Memory B cell (primary cell): Measurements from ENCODE around the gene RRP1B.
A peak's percentile ranks its signal among the peaks of the same experiment; 100 is the strongest.
"Not testable (repeated sequence)": the region's sequence is repeated elsewhere in the genome, so short reads cannot be mapped to it uniquely, and the experiment has no call there.

Source experiments
- ATAC-seq: fragments of 150-1000 bp; cut with Tn5 transposase; 2 replicates; pipeline ENCODE4 v1.10.0; 2021; ENCODE audit warnings: low read depth, mild to moderate bottlenecking, moderate library complexity
- DNase-seq, 2 donors: peaks; one replicate each; pipeline ENCODE4 v3.0.0; 2022; ENCODE audit warnings: low spot score in 2 of 2
- H3K27ac Mint-ChIP-seq: one replicate; pipeline ENCODE4 v1.8.0; 2022; ENCODE audit warnings: mild to moderate bottlenecking, moderate library complexity, mixed read lengths
- H3K27me3 Mint-ChIP-seq: one replicate; pipeline ENCODE4 v1.8.0; 2022; ENCODE audit warnings: mixed read lengths
- H3K36me3 Mint-ChIP-seq: one replicate; pipeline ENCODE4 v1.8.0; 2022; ENCODE audit warnings: mild to moderate bottlenecking, mixed read lengths
- H3K4me1 Mint-ChIP-seq: one replicate; pipeline ENCODE4 v1.8.0; 2022; ENCODE audit warnings: mixed read lengths
- H3K4me3 Mint-ChIP-seq: one replicate; pipeline ENCODE4 v1.8.0; 2022; ENCODE audit warnings: mild to moderate bottlenecking, moderate library complexity, mixed read lengths
- H3K9me3 Mint-ChIP-seq: one replicate; pipeline ENCODE4 v1.8.0; 2022; ENCODE audit warnings: mixed read lengths

RRP1B gene

GRCh38 chr21:43669828-43670605 is 10.7 kb downstream of the RRP1B start:
- Mint-ChIP-seq H3K27me3 (no peaks in the 10 kb centered on the region), H3K4me1 (peaks cover 8% of the 10 kb centered on the region), H3K27ac (no peak overlapping the region), H3K4me3 (no peak overlapping the region), H3K36me3 (peaks cover 17% of the 10 kb centered on the region), H3K9me3 (peaks cover 1% of the 10 kb centered on the region)
- DNase-seq (no peak), ATAC-seq (no peak)

- Mint-ChIP-seq H3K4me3 (no peak overlapping the region), H3K36me3 (peaks cover 27% of the 10 kb centered on the region), H3K9me3 (no peaks in the 10 kb centered on the region), H3K27ac (no peak overlapping the region), H3K27me3 (no peaks in the 10 kb centered on the region), H3K4me1 (peaks cover 3% of the 10 kb centered on the region)
- ATAC-seq, result no peak
- no peak for DNase-seq
Observed at GRCh38 chr21:43675871-43676270, 16.5 kb downstream of the RRP1B start.

GRCh38 chr21:43676391-43676790 is 17.0 kb downstream of the RRP1B start:
- ATAC-seq (no peak), DNase-seq (no peak)
- Mint-ChIP-seq H3K27ac (no peak overlapping the region), H3K9me3 (no peaks in the 10 kb centered on the region), H3K4me1 (peaks cover 3% of the 10 kb centered on the region), H3K4me3 (no peak overlapping the region), H3K27me3 (no peaks in the 10 kb centered on the region), H3K36me3 (peaks cover 27% of the 10 kb centered on the region)

GRCh38 chr21:43679951-43680350 is 20.6 kb downstream of the RRP1B start:
- Mint-ChIP-seq H3K4me3 (no peak overlapping the region), H3K4me1 (peaks cover 3% of the 10 kb centered on the region), H3K27ac (no peak overlapping the region), H3K27me3 (no peaks in the 10 kb centered on the region), H3K36me3 (peaks cover 38% of the 10 kb centered on the region), H3K9me3 (no peaks in the 10 kb centered on the region)
- ATAC-seq, result no peak
- no peak for DNase-seq

- H3K9me3 Mint-ChIP-seq, H3K27ac Mint-ChIP-seq, H3K27me3 Mint-ChIP-seq, DNase-seq, H3K4me1 Mint-ChIP-seq, ATAC-seq, H3K4me3 Mint-ChIP-seq: not testable (repeated sequence)
- peaks cover 39% of the 10 kb centered on the region for H3K36me3 Mint-ChIP-seq
Observed at GRCh38 chr21:43680421-43680820, 21.1 kb downstream of the RRP1B start.

GRCh38 chr21:43681650-43682049 is 22.3 kb downstream of the RRP1B start:
- no peak overlapping the region for H3K4me3 Mint-ChIP-seq
- no peaks in the 10 kb centered on the region for H3K9me3 Mint-ChIP-seq
- peaks cover 3% of the 10 kb centered on the region for H3K4me1 Mint-ChIP-seq
- H3K36me3 Mint-ChIP-seq, result peaks cover 45% of the 10 kb centered on the region
- DNase-seq (no peak), ATAC-seq (no peak)
- H3K27me3 Mint-ChIP-seq, result no peaks in the 10 kb centered on the region
- H3K27ac Mint-ChIP-seq, result no peak overlapping the region

GRCh38 chr21:43684424-43684823 is 25.1 kb downstream of the RRP1B start:
- no peaks in the 10 kb centered on the region for H3K27me3 Mint-ChIP-seq
- DNase-seq, result no peak
- peaks cover 46% of the 10 kb centered on the region for H3K36me3 Mint-ChIP-seq
- H3K9me3 Mint-ChIP-seq, result no peaks in the 10 kb centered on the region
- H3K4me3 Mint-ChIP-seq, result no peak overlapping the region
- no peak overlapping the region for H3K27ac Mint-ChIP-seq
- ATAC-seq, result no peak
- peaks cover 17% of the 10 kb centered on the region for H3K4me1 Mint-ChIP-seq

GRCh38 chr21:43686811-43687565 is 27.6 kb downstream of the RRP1B start:
- Mint-ChIP-seq H3K27ac (no peak overlapping the region), H3K9me3 (no peaks in the 10 kb centered on the region), H3K4me1 (peaks cover 14% of the 10 kb centered on the region), H3K27me3 (no peaks in the 10 kb centered on the region), H3K36me3 (peaks cover 43% of the 10 kb centered on the region), H3K4me3 (no peak overlapping the region)
- no peak for DNase-seq
- ATAC-seq, result no peak

GRCh38 chr21:43687566-43688399 is 28.4 kb downstream of the RRP1B start:
- peak; percentile 93 for ATAC-seq

GRCh38 chr21:43688906-43689305 is 29.5 kb downstream of the RRP1B start:
- DNase-seq (no peak), ATAC-seq (no peak)
- Mint-ChIP-seq H3K9me3 (no peaks in the 10 kb centered on the region), H3K4me1 (peaks cover 14% of the 10 kb centered on the region), H3K36me3 (peaks cover 36% of the 10 kb centered on the region), H3K4me3 (no peak overlapping the region), H3K27ac (no peak overlapping the region), H3K27me3 (no peaks in the 10 kb centered on the region)

More at GRCh38 chr21:43687566-43688399, 28.4 kb downstream of the RRP1B start:
- Mint-ChIP-seq H3K4me3 (no peak overlapping the region), H3K27ac (peak overlapping the region; percentile 52), H3K27me3 (no peaks in the 10 kb centered on the region), H3K36me3 (peaks cover 37% of the 10 kb centered on the region), H3K9me3 (no peaks in the 10 kb centered on the region), H3K4me1 (peaks cover 14% of the 10 kb centered on the region)
- DNase-seq, result peak; percentile 19 to 30

GRCh38 chr21:43689556-43690337 is 30.4 kb downstream of the RRP1B start:
- peaks cover 14% of the 10 kb centered on the region for H3K4me1 Mint-ChIP-seq
- ATAC-seq (no peak), DNase-seq (no peak)
- H3K9me3 Mint-ChIP-seq, result no peaks in the 10 kb centered on the region
- no peak overlapping the region for H3K27ac Mint-ChIP-seq
- peaks cover 36% of the 10 kb centered on the region for H3K36me3 Mint-ChIP-seq
- H3K27me3 Mint-ChIP-seq, result no peaks in the 10 kb centered on the region
- H3K4me3 Mint-ChIP-seq, result no peak overlapping the region

- ATAC-seq (no peak), DNase-seq (no peak)
- Mint-ChIP-seq H3K27me3 (no peaks in the 10 kb centered on the region), H3K4me1 (peaks cover 14% of the 10 kb centered on the region), H3K4me3 (no peak overlapping the region), H3K9me3 (no peaks in the 10 kb centered on the region), H3K36me3 (peaks cover 32% of the 10 kb centered on the region), H3K27ac (no peak overlapping the region)
Observed at GRCh38 chr21:43690346-43690745, 31.0 kb downstream of the RRP1B start.

- H3K4me1 Mint-ChIP-seq, result peaks cover 14% of the 10 kb centered on the region
- no peak for DNase-seq
- no peaks in the 10 kb centered on the region for H3K27me3 Mint-ChIP-seq
- H3K36me3 Mint-ChIP-seq, result peaks cover 31% of the 10 kb centered on the region
- no peak for ATAC-seq
- no peaks in the 10 kb centered on the region for H3K9me3 Mint-ChIP-seq
- H3K4me3 Mint-ChIP-seq, result no peak overlapping the region
- no peak overlapping the region for H3K27ac Mint-ChIP-seq
Observed at GRCh38 chr21:43691086-43691795, 31.9 kb downstream of the RRP1B start.
